Memory B cell (primary cell): ENCODE data around the gene FNDC3B.
"Not testable (repeated sequence)": the region's sequence is repeated elsewhere in the genome, so short reads cannot be mapped to it uniquely, and the experiment has no call there.

Experiments used
- ATAC-seq: fragments of 150-1000 bp; cut with Tn5 transposase; 2 replicates; pipeline ENCODE4 v1.10.0; 2021; ENCODE audit warnings: low read depth, mild to moderate bottlenecking, moderate library complexity
- DNase-seq, 2 donors: peaks; one replicate each; pipeline ENCODE4 v3.0.0; 2022; ENCODE audit warnings: low spot score in 2 of 2
- H3K27ac Mint-ChIP-seq: one replicate; pipeline ENCODE4 v1.8.0; 2022; ENCODE audit warnings: mild to moderate bottlenecking, moderate library complexity, mixed read lengths
- H3K27me3 Mint-ChIP-seq: one replicate; pipeline ENCODE4 v1.8.0; 2022; ENCODE audit warnings: mixed read lengths
- H3K36me3 Mint-ChIP-seq: one replicate; pipeline ENCODE4 v1.8.0; 2022; ENCODE audit warnings: mild to moderate bottlenecking, mixed read lengths
- H3K4me1 Mint-ChIP-seq: one replicate; pipeline ENCODE4 v1.8.0; 2022; ENCODE audit warnings: mixed read lengths
- H3K4me3 Mint-ChIP-seq: one replicate; pipeline ENCODE4 v1.8.0; 2022; ENCODE audit warnings: mild to moderate bottlenecking, moderate library complexity, mixed read lengths
- H3K9me3 Mint-ChIP-seq: one replicate; pipeline ENCODE4 v1.8.0; 2022; ENCODE audit warnings: mixed read lengths

Gene FNDC3B

DNA sequence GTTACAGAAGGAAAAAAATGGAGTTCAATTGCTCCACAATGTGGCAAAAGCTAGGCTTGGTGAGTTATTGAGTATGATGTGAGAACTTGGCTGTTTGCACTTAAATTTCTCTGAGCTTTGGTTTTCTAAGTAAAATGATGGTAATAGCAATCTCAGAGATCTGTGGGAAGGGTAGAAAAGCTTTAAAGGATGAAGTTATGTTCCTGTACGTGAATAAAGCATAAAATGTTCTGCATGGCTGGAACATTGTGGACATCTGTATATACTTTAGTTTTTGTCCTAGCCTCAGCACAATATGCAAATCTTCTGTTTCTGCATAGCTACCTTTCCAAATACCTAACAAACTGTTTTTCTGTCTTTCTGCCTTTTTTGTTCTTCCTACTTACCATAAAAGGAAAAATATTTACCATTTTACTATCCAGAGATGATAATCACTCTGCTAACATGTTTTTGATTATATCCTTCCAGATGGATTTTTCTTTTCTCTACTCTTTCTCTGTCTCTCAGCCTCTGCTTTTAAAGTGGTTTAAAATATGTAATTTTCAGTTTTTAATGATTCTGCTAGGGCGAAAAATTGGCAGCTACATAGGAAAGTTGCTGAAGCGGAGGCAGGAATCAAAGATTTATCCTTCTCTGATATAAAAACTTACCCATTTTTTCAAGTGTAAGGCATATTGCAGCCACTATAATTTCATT is 188.1 kb downstream of the FNDC3B start:
- no peak for ATAC-seq
- DNase-seq: no peak
- H3K27me3 Mint-ChIP-seq: no peaks in the 10 kb centered on the region
- H3K27ac Mint-ChIP-seq: no peak overlapping the region
- peaks cover 8% of the 10 kb centered on the region for H3K36me3 Mint-ChIP-seq
- peaks cover 2% of the 10 kb centered on the region for H3K4me1 Mint-ChIP-seq
- H3K4me3 Mint-ChIP-seq: no peak overlapping the region
- H3K9me3 Mint-ChIP-seq: no peaks in the 10 kb centered on the region

- H3K27me3 Mint-ChIP-seq: no peaks in the 10 kb centered on the region
- no peaks in the 10 kb centered on the region for H3K9me3 Mint-ChIP-seq
- no peak overlapping the region for H3K27ac Mint-ChIP-seq
- no peak for DNase-seq
- peaks cover 2% of the 10 kb centered on the region for H3K4me1 Mint-ChIP-seq
- ATAC-seq: no peak
- H3K4me3 Mint-ChIP-seq: no peak overlapping the region
- peaks cover 8% of the 10 kb centered on the region for H3K36me3 Mint-ChIP-seq
These were observed 188.6 kb downstream of the FNDC3B start for GRCh38 chr3:172228036-172228415.

- ATAC-seq (no peak), DNase-seq (no peak)
- no peaks in the 10 kb centered on the region for H3K27me3 Mint-ChIP-seq
- no peaks in the 10 kb centered on the region for H3K9me3 Mint-ChIP-seq
- H3K36me3 Mint-ChIP-seq: peaks cover 7% of the 10 kb centered on the region
- peaks cover 2% of the 10 kb centered on the region for H3K4me1 Mint-ChIP-seq
- H3K27ac Mint-ChIP-seq: no peak overlapping the region
- H3K4me3 Mint-ChIP-seq: no peak overlapping the region
These were observed 190.1 kb downstream of the FNDC3B start for GRCh38 chr3:172229462-172229861.

DNA sequence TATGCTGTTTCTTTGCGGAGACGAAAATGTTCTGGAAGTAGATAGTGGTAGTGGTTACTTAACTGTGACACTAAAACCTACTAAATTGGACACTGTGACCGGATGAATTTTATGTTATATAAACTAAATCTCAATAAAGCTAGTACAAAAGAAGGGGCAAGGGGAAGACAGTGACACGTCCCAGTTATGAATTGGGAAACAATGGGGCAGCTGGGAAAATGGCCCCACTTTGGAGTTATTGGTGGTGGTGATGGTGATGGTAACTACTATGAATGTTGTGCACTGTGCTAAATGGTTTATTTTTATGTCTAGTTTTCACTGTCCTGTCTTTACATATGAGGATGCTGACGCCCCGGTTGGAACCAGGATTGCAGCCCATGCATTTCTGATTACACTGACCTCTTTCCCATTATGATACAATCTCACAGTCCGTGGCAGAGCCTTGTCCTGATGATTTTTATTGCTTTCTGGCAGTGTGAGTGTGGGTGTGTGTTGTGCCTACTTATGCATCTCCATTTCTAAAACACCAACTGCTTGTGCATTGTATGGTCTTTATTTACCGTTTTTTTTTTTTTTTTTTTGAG is 192.0 kb downstream of the FNDC3B start:
- Mint-ChIP-seq H3K4me1 (no peaks in the 10 kb centered on the region), H3K27me3 (no peaks in the 10 kb centered on the region), H3K36me3 (peaks cover 6% of the 10 kb centered on the region), H3K9me3 (no peaks in the 10 kb centered on the region), H3K4me3 (no peak overlapping the region), H3K27ac (no peak overlapping the region)
- DNase-seq (no peak), ATAC-seq (no peak)

- DNase-seq (no peak), ATAC-seq (no peak)
- Mint-ChIP-seq H3K27me3 (no peaks in the 10 kb centered on the region), H3K4me1 (no peaks in the 10 kb centered on the region), H3K4me3 (no peak overlapping the region), H3K36me3 (peaks cover 6% of the 10 kb centered on the region), H3K27ac (no peak overlapping the region), H3K9me3 (no peaks in the 10 kb centered on the region)
These were observed 193.3 kb downstream of the FNDC3B start for GRCh38 chr3:172232579-172233212.

DNA sequence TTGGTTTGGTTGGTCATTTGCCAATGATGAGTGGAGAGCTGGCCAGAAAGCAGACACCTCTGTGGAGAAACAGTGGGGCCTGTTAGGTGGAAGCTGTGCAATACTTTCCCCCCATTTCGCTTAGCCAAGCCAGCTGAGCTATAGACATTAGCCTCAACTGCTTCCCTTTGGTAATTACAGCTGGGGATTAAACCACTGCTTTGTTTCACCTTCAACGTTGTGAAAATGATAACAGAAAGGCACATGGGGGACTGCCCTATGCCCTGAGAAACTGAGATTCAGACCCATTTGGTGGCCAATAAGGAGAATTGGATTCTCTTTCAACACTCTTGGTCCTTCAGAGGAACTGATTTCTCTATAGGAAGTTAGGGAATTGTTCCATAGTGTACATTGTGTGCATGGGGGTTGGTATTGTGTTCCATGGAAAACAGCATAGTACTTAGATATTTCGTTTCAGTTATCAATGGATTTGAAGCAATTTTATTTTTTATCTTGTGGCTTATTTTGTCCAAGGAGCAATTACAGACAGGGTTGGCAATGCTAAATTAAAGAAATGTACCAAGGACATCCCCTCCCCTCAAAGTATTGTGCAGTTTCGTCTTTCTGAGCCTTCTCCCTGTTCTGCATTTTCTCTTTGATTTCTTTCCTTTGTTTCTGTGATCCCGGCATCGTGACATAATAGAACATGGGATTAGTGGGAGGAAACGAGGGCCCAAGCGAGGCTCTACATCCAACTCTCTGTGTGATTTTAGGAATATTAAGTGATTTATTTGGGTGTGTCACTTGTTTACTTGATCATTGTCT is 194.3 kb downstream of the FNDC3B start:
- ATAC-seq (no peak), DNase-seq (no peak)
- H3K4me1 Mint-ChIP-seq: no peaks in the 10 kb centered on the region
- peaks cover 3% of the 10 kb centered on the region for H3K36me3 Mint-ChIP-seq
- H3K4me3 Mint-ChIP-seq: no peak overlapping the region
- no peaks in the 10 kb centered on the region for H3K9me3 Mint-ChIP-seq
- no peak overlapping the region for H3K27ac Mint-ChIP-seq
- no peaks in the 10 kb centered on the region for H3K27me3 Mint-ChIP-seq

DNA sequence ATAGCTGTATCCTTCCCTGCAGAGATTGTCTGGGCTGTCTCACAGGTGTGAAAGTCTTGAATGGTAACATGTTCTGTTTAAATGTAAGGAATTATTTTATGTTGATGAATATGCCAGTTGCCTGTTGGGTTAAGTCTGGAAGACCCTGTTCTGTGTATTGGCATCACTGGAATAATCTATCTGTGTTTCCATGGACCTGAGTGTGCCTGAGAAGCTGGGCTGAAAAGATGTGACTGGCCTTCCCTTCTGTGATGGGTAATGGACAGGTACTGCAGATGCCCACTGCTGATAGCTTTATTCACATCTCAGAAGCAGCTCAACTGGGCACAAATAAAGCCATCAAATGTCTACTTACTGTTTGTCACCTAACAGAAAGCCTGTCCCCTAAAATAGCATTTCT is 196.3 kb downstream of the FNDC3B start:
- H3K27me3 Mint-ChIP-seq: no peaks in the 10 kb centered on the region
- no peaks in the 10 kb centered on the region for H3K4me1 Mint-ChIP-seq
- no peak overlapping the region for H3K27ac Mint-ChIP-seq
- no peaks in the 10 kb centered on the region for H3K9me3 Mint-ChIP-seq
- no peak overlapping the region for H3K4me3 Mint-ChIP-seq
- no peaks in the 10 kb centered on the region for H3K36me3 Mint-ChIP-seq
- DNase-seq (no peak), ATAC-seq (no peak)

DNA sequence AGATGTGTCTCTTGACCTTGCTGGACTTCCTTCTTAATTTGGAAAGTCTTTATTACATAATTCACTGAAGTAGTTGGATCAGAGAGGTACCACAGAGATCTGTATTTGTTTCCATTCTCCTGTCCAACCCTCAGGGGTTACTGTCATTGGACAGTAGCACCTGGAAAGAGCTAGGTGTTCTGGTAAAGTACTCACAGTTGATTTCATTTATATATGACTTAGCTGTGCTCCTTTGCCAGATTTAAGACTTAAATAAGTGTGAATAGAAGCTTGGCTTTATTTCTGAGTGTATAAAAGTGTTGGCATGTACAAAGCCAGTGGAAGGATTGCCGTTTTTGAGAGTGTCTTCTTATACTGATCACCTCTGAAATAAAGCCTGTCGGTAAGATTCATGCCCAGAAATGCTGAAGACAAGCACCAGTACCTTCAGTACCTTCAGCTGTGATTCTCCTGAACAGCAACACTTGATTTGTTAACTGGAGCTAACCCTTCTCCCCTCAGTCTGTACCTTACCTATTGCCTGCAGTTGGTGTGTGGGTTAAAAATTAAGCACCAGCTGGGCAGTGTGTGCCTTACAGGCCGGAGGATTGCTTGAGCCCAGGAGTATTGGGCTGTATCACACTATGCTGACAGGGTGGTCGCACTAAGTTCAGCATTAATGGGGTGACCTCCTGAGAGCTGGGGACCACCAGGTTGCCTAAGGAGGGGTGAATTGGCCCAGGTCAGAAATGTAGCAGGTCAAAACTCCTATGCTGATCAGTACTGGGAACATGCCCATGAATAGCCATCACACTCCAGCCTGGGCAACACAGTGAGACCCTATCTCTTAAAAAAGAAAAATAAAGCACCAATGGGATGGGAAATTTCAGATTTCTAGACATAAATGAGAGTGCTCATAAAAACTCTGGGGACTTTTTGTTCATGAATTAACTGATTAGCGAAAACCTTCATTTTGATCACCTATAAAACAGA is 197.7 kb downstream of the FNDC3B start:
- Mint-ChIP-seq H3K9me3 (peaks cover 4% of the 10 kb centered on the region), H3K4me3 (no peak overlapping the region), H3K27me3 (no peaks in the 10 kb centered on the region), H3K27ac (no peak overlapping the region), H3K36me3 (peaks cover 4% of the 10 kb centered on the region), H3K4me1 (no peaks in the 10 kb centered on the region)
- ATAC-seq (no peak), DNase-seq (no peak)

- peaks cover 9% of the 10 kb centered on the region for H3K9me3 Mint-ChIP-seq
- no peak overlapping the region for H3K4me3 Mint-ChIP-seq
- DNase-seq: no peak
- no peak overlapping the region for H3K27ac Mint-ChIP-seq
- peaks cover 9% of the 10 kb centered on the region for H3K36me3 Mint-ChIP-seq
- no peaks in the 10 kb centered on the region for H3K27me3 Mint-ChIP-seq
- H3K4me1 Mint-ChIP-seq: no peaks in the 10 kb centered on the region
- no peak for ATAC-seq
These were observed 198.8 kb downstream of the FNDC3B start for GRCh38 chr3:172238188-172238587.

DNA sequence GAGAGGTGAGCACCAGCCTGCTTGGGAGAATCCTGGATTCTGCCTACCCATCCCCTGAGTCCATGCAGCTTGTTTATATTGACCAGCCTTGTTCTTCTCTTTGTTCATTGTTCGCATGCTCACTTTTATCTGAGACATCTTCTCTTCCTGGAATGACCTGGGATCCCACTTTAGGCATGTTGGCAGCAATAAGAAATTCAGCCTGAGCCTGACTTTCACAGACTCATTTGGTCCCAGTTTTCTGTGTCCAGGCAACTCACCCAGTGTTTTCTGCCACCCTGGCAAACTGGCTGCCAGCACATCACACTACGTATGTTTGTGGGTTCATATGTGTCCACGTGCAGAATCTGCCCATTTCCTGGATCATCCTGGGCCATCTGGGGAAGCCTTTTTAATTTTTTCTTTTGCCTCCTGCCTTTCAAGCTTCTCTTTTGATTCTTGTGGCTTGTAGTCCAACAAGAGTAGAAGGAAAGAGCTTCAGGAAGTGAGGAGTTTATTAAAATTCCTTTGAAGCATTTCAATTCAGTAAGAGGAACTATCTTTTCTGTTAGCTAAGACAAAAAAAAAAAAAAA is 199.9 kb downstream of the FNDC3B start:
- H3K36me3 Mint-ChIP-seq: peaks cover 13% of the 10 kb centered on the region
- no peak overlapping the region for H3K4me3 Mint-ChIP-seq
- no peak overlapping the region for H3K27ac Mint-ChIP-seq
- no peaks in the 10 kb centered on the region for H3K27me3 Mint-ChIP-seq
- DNase-seq (no peak), ATAC-seq (no peak)
- no peaks in the 10 kb centered on the region for H3K4me1 Mint-ChIP-seq
- H3K9me3 Mint-ChIP-seq: peaks cover 11% of the 10 kb centered on the region

DNA sequence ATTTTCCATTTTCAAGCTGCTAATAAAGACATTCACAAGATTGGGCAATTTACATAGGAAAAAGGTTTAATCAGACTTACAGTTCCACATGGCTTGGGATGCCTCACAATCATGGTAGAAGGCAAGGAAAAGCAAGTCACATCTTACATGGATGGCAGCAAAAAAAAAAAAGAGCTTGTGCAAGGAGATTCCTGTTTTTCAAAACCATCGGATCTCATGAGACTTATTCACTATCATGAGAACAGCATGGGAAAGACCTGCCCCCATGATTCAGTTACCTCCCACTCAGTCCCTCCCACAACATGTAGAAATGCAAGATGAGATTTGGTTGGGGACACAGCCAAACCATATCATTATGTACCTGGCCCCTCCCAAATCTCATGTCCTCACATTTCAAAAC is 202.0 kb downstream of the FNDC3B start:
- Mint-ChIP-seq H3K27ac (no peak overlapping the region), H3K4me3 (no peak overlapping the region), H3K9me3 (peaks cover 11% of the 10 kb centered on the region), H3K27me3 (no peaks in the 10 kb centered on the region), H3K36me3 (peaks cover 13% of the 10 kb centered on the region), H3K4me1 (no peaks in the 10 kb centered on the region)
- ATAC-seq (no peak), DNase-seq (no peak)

- Mint-ChIP-seq H3K9me3 (peaks cover 11% of the 10 kb centered on the region), H3K36me3 (peaks cover 13% of the 10 kb centered on the region)
- H3K4me1 Mint-ChIP-seq, H3K4me3 Mint-ChIP-seq, ATAC-seq, DNase-seq, H3K27me3 Mint-ChIP-seq, H3K27ac Mint-ChIP-seq: not testable (repeated sequence)
These were observed 203.1 kb downstream of the FNDC3B start for GRCh38 chr3:172242471-172242870.

GRCh38 chr3:172243376-172243775 is 204.0 kb downstream of the FNDC3B start:
- H3K27ac Mint-ChIP-seq, DNase-seq, H3K4me1 Mint-ChIP-seq, ATAC-seq, H3K4me3 Mint-ChIP-seq, H3K27me3 Mint-ChIP-seq: not testable (repeated sequence)
- Mint-ChIP-seq H3K9me3 (peaks cover 11% of the 10 kb centered on the region), H3K36me3 (peaks cover 15% of the 10 kb centered on the region)
